T-helper 22 cell (primary cell): ENCODE data around the gene AMACR.

Source experiments
- DNase-seq: peaks from one replicate; pipeline ENCODE4 v3.0.0-alpha.2; 2020; ENCODE audit warnings: low read depth

AMACR gene

DNA sequence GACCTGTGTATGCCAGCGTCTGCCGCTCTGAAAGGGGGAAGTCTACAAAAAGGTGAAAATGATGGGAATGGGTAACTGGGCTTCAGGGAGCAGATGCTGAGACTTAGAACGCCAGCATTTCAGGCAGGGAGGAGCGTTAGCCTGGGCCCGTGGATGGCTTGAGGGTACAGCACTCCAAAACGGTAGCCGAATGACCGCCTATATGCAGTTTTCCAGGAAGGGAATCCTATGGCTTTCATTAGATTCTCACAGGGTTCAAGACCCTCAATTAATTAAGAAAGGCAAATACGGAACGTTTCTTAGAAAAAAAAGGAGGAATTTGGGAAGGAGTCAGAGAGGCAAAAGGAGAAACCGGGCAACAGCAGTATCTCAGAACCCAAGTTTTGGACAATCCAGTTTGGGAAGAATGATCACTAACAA, 639 bp downstream of the AMACR start:
- DNase-seq, result no peak

DNA sequence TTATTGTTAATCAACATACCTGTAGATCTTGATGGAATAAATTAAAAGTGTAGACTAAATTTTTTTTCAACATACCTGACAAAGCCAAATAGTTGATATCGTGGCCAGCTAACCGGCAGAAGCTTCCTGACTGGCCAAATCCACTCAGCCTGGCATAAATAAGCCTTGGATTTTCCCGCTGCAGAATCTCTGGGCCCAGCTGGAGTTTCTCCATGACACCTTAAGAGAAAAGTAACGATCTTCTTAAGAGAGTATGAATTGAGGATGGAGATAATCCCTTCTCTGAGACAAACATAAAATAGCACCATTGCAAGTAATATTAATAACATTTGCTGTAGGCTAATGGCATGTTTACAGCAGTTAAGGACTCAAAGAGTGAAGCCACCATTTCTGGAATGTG, 2.2 kb downstream of the AMACR start:
- DNase-seq, result no peak

DNA sequence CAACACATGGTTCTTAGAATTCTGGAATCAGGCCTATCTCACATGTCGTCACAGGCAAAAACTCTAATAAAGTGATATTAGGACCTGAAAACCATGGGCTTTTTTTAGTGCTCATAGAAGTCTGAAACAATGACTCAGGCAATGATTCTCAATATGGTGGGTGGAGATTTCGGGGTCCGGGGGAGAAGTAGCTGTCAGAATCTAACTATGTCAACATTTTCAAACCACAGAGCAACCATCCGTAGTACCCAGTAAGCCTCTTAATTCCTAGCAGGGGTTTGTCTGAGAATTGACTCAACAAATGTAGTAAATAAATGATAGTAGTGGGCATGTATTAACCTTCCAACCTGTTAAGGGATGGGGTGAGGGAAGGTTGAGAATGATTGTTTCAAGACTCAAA, 2.6 kb downstream of the AMACR start:
- DNase-seq, result no peak

DNA sequence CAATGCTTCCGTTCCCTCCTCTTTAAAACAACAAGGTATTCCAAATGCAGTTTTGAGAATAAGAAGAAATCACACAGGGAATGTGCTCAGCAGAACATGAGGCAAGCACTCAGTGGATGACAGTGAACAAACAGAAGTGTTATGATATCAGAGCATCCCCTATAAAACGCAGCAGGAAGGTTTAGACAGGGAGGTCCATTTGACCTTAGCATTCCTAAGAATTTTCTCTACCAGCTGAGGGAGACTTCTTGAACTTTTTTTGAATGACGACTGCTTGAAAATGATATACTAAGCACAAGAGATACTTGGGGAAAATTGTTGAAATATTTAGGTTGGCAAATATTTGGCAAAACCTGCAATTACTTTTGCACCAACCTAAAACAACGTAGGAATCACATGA, 3.9 kb downstream of the AMACR start:
- DNase-seq, result no peak

DNA sequence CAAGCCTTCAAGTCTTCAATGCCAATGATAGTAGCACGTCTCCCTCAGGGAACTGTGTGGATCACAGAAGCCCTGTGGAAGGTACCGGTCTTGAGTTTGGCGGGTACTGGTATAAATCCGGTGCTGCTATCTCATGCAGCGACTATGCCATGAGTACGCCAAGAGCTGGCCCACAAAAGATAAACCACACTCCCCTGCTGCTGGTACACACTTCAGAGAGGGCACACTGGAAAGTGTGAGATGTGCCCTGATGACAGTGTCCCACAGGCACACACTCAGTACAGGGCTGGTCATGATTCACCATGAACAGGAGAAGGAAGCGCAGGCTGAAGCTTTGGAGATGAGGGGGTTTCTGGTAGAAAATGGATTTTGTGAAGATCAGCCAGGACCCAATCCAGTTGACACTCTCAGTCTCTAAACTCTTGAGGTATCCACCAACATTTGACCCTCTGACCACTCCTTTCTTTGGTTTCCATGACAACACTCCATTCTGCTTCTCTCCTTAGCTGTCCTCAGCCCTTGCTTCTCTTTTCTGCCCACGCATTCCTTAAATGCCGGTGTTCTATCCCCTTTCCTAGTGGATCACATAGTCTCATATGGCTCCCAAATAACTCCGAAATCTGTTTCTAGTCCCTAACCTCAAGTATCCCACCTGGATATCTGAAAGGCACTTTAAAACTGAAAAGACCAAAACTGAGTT, 5.1 kb downstream of the AMACR start:
- no peak for DNase-seq

DNA sequence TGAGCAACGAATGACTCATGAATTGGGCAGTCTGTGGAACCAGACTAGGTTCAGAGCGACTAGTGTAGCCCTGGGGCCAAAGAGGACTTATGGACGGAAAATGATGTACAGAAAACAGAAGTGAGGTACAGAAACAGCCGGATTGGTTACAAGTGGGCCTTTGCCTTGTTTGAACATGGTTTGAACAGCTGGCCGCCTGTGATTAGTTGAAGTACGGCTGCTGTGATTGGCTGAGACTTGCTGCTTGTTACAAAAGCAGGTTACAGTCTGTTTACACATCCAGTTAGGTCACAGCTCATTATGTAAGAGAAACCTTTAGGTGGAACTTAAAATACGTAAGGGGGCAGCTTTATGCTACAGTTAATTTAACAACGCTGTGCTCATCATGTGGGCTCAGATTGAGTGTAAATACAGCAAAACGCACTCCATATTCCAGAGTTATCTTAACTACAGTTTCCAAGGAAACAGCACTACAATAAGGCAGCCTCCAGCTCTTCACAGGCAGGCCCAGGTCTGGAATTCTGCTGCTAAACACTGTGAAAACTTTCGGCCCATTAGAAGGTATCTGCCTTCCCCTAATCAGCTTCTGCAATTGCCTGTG, 6.5 kb downstream of the AMACR start:
- DNase-seq, result no peak

DNA sequence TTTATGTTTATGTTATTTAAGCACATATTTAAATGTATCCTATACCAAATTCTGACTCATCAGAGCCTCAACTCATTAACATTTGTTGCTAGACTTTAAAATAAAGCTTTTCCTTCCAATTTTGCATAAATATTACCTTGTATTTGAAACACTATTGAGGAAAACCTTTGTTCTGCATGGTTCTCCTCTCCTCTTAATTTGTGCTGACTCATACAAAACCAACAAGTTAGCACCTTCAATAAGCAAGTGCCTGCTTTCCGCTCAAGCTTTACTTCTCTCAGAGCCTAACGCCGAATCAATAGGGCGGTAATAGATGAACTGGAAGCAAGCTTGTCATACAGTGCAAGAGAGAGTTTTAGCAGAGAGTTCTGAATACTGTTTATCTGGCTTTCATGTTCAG, 7.9 kb downstream of the AMACR start:
- DNase-seq, result no peak

DNA sequence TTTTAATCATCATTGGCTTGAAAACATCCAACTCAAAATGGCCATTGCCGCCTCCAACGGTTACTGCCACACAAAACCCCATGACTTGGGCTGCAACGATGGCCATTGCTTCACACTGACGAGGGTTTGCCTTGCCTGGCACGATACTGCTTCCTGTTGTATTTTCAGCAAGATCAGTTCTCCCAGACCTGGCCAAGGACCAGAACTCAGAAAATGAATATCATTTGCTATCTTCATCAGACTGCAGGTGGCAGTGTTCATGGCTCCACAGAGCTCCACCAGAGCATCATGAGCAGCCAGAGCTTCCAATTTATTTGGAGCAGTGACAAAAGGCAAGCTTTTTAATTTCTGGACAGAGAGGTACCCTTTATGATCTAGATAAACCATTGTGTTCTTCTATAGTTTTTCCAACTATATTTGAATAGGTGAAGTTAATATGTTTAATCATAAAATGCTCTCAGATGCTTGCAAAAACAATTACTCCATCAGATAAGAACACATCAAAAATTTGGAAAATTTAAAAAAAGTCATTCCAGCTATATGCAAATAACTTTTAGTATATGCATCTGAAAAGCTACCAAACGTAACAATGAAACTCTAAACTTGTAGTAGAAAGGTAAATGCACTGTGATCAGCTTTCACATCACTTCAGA, 10.4 kb downstream of the AMACR start:
- no peak for DNase-seq

DNA sequence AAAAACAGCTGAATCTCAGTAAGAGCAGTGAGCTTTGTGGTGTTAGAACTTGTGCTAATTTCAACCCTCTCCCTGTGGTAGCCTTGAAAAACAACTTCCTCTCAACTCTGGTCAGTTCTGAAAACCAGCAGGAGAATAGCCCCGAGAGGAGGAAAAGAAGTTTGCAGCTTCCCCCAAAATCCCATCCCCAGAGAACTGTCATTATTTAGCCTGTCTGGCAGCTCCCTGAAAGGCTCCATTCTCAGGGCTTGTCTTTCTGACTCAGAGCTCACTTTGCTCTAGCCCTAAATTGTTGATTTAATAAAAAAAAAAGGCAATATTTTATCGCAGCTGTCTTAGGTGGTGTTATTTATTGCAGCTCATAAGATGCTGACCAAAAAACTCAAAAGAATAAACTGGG, 12.0 kb downstream of the AMACR start:
- no peak for DNase-seq

DNA sequence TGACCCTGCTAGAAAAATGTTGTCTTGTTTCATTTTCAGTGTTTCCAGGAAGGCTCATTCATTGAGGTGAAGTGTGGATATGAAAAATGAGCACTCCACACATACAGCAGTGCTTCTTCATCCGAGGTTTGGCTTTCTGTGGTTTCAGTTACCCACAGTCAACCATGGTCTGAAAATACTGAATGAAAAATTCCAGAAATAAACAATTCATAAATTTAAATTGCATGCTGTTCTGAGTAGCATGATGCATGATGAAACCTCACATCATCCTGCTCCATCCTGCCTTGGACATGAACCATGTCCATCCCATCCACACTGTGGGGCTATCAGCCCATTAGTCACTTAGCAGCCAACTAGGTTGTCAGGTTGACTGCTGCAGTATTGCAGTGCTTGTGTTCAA, 13.0 kb downstream of the AMACR start:
- DNase-seq, result no peak

DNA sequence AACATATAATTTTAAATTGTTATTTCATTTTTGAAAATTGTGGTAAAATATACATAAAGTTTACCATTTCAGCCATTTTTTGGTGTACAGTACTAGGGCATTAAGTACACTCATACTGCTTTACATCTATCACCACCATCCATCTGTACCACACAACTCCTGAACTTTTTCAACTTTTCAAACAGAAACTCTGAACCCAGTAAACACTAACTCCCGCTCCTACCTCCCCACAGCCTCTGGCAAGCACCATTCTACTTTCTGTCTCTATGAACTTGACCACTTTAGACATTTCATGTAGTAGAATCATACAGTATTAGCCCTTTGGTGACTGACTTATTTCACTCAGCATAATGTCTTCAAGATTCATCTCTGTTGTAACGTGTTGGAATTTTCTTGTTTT, 15.0 kb downstream of the AMACR start:
- DNase-seq, result no peak

DNA sequence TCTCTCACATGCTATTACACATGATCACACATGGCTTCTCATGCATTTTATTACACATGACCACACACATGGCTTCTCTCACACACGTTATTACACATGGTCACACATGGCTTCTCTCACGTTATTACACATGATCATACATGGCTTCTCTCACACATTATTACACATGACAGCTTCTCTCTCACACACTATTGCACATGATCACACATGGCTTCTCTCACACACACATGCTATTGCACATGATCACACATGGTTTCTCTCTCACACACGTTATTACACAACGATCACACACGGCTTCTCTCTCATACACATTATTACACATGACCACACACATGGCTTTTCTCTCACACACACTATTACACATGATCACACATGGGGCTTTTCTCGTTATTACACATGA, 22.4 kb downstream of the AMACR start:
- no peak for DNase-seq

DNA sequence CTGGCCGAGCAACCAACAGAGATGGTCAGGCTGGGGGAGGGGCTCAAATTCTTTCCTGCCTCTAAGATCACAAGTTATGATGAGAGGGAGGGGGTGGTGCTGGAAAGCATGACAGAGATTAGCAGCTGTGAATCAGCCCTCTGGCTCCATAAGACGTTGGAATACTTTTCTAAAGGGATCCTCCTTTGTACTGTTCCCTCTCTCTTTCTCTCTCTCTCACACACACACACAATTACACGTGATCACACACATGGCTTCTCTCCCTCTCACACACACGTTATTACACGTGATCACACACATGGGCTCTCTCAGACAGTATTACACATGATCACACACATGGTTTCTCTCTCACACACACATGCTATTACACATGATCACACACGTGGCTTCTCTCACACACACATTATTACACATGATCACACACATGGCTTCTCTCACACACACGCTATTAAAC, 23.2 kb downstream of the AMACR start, which contains the start of gene SLC45A2:
SLC45A2 (minus strand) TSS at position 23 of the 454 bp plus-strand sequence. CDS start 110 bp downstream, outside the sequence.
- DNase-seq, result no peak

DNA sequence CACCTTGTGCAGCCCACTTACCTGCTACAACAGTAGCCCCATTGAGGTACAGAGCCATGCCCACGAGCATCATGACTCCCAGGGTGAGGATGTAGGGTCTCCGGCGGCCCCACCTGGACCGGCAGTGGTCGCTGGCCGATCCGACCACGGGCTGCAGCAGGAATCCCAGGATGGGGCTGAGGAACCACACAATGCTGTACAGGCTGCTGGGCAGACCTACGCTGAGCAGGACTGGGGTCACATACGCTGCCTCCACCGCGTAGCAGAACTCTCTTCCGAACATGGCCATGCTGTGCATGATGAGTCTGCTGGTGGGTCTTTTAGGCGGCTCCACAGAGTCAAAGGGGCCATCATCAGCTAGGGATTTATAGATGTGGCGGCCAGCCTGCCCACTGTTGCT, 23.7 kb downstream of the AMACR start:
- no peak for DNase-seq

DNA sequence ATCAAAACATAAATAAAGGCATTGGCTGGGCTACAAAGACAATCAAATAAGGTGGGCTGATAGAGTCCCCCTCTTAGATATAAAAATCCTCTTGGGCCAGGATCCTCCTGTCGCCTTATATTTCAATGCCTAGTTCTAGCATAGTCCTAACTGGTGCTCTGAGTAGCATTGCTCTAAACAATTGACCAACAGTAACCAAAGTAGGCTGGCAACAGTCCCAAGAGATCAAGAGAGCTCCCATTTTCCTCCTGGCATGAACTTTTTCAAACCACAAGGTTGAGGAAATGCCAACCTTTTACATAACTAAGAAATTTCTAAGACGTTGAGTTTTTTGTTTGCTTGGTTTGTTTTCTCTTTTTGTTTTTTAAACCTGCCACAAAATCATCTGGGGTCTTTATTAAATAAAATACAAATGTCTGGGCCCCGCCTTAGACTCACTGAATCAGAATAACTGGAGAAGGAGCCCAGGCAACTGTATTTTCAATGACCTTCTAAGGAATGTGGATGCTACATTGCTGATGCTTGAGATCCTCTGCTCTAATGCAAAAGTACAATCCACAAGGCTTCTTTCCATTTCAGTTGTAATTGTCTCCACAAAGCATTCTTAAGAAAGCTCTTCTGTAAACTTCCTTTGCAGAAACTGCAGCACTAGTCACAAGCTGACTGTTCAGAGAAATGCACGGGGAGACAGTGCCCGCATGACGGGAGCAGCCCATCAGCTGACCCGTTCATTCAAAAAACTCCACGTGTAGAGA, 26.3 kb downstream of the AMACR start:
- no peak for DNase-seq

DNA sequence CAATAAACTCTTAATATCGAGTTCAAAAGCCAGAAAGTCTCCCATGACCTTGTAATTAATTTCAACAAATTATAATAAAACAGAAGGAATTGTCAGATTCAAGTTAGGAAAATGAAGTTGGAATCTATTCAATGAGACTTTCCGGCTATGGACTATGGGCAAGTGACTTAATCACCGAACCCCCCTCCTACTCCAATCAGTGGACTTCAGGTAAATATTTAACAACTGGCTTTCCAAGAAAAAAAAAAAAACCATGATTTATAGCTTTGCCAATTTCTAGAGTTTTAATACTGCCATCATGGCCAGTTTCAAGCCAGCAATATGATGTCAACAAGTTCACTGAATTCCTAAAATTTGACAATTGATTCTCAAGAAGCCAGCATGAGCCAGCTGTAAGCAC, 27.8 kb downstream of the AMACR start:
- DNase-seq, result no peak

DNA sequence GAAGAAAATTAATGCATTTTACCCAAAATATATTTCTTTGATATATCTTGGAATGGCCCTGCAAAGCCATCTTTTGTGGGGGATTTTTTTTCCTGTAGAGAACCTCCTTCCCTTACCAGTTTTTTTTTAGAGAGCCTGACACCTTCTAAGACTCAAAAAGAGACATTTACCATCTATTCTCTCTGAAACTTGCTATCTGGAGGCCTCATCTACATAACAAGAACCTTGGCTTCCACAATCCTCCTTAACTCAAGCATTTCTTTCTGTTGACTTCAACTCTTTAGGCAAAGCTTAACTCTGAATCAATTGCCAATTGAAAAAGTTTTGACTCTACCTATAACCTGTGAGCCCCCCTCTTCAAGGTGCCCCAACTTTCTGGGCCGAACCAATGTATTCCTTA, 29.5 kb downstream of the AMACR start:
- DNase-seq, result no peak

DNA sequence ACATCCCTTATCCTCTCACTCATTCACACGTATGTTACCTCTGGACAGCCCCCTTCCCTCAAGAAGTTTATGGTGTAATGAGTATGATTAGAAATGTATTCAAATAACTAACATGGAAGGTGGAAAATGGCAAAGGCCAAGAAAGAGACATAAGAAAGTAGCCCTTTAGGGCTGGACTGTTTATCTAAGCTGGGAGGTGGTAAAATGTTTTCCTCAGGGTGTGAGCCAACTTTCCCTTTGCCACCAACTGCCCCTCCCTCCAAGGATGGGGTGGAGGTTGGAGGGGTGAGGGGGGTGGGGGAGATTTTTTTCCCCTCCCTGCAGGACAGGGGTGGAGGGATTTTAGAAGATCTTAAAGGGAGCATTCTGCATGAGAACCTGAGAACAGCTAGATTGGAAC, 31.5 kb downstream of the AMACR start:
- no peak for DNase-seq

DNA sequence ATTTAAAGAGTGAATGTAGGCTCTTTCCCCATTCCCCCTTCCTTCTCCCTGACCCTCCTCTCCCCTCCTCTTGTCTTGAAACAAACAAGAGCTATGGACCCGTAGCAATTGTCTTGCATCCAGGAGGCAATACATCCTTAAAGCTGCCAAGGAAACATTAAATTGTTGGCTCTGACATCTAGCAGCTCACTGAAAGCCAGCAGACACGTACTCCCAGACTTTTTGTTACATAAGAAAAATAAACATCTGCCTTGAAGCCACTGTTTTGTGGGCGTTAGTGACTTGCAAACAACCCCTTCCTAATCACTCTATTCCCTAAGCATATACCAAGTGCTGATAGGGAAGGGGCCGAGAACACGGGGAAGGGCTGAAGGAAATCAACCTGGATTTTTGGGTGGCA, 32.0 kb downstream of the AMACR start:
- DNase-seq, result no peak

DNA sequence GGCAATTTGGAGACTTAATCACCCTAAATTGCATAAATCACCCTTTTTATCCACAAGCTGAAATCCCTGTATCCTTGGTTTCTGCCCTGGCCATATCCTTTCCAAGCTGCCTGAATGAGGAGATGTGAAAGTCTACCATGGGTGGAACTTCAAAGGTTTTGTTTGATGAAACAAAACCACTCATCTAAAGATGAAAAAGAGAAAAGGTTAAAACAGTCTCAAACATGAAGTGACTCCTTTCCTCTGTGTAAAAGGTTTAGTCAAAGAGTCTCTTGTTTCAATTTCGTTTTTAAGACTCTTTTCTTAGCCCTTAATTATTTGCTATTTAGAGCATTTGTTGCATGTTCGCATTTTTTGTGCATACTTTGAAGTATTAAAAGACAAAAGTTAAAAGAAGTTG, 34.6 kb downstream of the AMACR start:
- no peak for DNase-seq

DNA sequence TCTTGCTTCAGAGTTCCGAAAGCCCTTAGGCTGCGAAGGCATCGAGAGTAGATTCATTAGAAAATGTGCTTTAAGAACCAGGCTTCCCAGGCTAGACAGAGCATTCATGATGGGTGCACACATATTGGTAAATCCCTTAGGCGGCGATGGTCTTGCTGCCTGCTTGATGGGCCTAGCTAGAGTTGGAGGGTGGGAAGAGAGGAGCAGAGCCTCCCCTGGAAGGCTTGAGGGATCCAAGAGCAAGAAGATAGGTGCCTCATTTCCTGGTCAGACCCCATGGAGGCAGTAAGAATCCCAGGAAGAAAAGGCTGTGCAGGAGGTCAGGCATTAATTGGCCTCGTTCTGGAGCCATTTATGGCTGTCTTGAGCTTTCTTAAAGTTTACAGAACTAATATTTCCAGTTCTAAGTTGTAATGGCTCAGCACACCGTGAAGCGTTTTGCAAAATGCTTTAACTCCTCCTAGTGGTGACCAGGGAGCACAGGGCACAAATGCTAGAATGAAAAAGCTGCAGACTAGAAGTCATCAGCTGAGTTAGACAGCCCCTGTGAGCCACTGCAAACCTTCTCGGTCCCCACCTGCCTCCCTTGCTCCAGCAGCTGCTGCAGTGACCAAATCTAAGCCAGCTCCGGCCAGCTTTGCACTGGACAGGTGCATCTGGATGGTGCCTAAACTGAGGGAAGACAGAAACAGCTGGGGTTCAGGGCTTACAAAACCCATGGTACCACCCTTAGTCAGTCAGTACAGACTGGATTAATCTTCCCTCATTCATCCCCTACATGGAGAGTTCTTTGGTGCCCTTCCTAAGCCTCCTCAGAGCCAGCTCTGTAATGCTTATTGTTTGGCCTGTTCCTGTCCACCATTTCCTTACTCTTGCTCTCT, 38.0 kb downstream of the AMACR start:
- no peak for DNase-seq
